CD1c-positive myeloid dendritic cell (primary cell): Measurements from ENCODE around the gene CERCAM.
A peak's percentile ranks its signal among the peaks of the same experiment; 100 is the strongest.

Experiments
- DNase-seq: peaks from one replicate; pipeline ENCODE4 v3.0.0-alpha.2; 2016; ENCODE audit errors: extremely low spot score

CERCAM gene

DNA sequence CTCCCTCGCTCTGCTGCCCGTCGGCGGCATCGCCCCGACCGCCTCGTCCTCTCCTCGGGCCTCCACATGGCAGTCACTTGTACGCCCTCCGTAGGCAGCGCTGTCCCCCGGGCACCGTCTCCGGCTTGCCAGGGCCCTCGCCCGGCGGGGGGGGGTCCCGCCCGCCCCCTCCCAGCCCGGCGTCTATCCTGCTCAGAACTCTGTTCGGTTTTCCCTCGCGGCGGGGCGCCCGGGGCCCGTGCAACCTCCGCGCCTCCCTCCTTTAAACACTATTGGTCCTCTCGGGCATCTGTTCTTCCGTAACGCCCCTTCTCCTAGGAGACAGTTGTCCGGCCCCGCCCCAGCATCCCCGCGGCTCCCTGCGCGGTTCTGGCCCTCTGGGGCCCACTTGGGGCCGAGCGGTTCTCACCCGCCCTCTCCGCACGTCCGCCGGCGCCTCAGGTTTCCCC is 36.0 kb downstream of the CERCAM start:
- peak; percentile 75 for DNase-seq

DNA sequence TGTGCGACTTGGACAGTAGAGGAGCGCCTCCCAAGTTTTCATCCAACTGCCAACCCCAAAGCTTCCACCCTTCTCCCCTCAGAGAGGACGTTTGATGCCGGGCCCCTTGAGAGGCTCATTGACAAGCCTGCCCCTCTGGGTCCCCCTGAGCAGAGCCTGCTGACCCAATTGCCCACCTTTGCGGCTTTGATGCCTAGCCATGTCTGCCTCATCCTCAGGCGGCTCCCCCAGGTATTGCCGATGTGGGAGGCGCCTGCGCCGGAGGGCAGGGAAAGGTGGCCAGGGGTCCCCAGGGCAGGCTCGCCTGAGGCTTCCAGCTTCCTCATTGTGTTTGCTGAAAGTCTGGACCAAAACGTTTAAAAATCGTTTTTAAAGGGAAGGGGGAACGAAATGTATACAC is 36.5 kb downstream of the CERCAM start:
- no peak for DNase-seq

DNA sequence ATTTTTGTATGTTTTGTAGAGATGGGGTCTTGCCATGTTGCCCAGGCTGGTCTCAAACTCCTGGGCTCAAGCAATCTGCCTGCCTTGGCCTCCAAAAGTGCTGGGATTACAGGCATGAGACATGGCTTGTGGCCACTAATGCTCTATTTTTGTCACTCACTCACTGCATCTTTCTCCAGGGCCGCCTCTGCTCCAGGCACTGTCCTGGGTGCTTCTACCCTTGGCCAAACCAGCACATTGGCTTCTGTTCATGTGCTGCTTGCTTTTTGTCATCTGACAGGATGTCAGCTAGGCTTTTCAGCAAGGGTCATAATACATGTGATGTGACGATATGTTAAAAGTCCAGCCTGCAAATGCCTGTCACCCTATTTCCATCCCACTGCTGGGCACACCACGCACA is 38.4 kb downstream of the CERCAM start:
- DNase-seq = no peak

DNA sequence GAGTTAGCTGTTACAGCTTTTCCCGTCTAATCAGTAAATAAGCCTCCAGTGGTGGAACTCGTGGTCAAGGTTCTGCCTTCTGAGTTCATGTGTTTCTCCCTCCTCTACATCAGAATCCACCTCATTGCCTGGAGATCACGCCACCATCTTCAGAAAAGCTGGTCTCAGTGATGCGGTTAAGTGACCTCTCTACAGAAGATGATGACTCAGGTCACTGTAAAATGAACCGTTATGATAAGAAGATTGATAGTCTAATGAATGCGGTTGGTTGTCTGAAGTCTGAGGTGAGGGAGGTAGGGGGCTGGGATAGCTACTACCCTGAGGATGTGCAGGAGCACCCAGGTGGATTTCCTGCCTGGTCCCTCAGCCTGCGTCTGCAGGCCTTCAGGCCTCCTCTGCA is 48.4 kb downstream of the CERCAM start:
- no peak for DNase-seq

DNA sequence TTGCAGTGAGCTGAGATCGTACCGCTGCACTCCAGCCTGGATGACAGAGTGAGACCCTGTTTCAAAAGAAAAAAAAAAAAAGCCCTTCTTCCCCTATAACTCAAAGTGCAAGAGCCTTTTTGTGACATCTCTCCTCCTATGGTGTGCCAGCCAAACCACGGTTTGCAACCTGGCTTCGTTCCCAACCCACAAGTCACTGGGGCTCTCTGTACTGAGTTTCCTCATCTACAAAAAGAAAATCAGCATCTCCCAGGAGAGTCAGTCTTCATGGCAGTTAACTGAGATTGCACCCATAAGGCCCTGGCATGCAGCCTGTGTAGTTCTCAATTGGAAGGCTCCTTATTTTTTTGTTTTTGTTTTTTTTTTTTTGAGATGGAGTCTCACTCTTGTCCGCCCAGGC is 49.9 kb downstream of the CERCAM start:
- DNase-seq = peak; percentile 53

DNA sequence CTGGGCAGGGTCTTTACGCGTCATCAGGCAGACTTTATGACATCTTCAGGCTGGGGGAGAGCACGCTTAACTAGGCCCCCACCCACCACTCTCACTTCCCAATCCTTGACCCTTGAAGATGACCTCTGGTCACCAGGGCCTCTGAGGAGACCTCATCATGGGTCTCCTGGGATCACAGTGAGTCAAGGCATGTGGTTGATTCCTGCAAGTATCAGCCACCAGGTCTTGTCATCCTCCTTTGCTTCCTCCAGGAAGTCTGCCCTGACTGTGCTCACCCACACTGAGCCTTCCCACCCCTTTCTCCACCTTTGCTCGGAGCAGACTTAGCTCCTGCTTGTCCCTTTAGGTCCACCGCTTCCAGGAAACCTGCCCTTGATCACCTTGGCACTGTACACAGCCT is 52.4 kb downstream of the CERCAM start:
- DNase-seq = peak; percentile 70

DNA sequence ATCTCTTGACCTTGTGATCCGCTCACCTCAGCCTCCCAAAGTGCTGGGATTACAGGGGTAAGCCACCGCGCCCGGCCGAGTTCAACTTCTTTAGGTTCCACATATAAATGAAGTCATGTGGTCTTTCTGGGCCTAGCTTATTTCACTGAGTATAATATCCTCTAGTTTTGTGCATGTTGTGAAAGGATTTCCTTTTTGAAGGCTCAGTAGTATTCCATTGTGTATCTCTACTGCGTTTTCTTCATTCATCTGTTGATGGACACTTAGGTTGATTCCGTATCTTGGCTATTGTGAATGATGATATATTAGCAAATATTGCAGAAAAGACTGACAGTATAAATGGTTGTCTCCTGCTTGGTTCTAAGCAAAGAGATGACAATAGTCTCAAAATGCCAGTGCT is 55.2 kb downstream of the CERCAM start:
- no peak for DNase-seq

DNA sequence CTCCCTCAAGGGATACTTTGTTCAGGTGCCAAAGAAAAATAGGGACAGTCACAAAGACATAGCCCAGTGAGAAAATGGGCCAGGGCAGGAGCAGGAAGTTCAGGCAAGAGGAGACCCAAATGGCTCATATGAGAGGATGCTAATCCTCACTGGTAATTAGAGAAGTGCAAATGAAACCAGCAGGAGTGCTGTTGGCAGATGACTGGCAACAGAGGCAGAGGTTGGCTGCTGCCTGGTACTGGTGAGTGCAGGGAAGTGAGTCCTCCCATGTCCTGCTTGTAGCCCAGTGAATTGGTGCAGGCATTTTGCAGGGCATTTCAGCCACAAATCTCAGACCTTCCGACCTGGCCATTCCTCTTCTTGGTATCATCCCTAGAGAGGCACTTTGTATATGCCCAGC is 58.6 kb downstream of the CERCAM start:
- peak; percentile 26 for DNase-seq

DNA sequence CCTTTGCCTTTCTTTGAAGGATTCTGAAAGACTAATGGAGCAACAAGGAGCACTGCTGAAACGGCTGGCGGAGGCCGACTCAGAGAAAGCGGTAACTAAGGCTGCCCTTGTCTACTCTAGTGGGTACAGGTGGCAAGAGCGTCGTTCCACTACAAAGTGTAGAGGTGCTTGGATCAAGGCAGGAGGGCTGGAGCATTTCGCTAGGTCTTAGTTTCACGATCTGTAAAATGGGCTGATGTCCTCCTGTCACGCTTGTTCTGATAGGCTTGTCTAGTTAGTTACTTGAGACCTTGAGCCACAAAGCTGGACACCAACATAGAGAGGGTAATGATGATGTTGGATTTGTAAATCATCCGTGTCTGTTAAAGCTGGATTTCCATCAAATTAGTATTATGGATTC is 60.9 kb downstream of the CERCAM start:
- DNase-seq = no peak

DNA sequence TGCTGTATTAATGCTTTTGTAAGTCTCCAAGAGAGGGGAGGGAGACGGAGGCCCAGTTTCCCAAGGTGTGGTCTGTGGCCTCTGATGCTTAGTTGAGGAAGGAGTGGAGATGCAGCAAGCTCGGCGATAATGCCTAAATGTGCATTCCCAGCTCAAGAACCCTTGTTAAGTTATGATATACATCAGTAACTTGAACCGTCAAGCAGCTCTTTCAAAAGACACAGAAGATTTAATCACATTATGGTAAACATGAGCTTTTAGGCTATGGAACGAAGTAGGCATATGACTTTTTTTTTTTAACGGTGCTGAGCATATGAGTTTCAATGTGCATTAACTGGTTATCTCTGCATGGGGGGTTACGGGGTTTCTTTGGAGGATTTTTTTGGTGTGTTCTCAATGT is 61.5 kb downstream of the CERCAM start:
- no peak for DNase-seq

DNA sequence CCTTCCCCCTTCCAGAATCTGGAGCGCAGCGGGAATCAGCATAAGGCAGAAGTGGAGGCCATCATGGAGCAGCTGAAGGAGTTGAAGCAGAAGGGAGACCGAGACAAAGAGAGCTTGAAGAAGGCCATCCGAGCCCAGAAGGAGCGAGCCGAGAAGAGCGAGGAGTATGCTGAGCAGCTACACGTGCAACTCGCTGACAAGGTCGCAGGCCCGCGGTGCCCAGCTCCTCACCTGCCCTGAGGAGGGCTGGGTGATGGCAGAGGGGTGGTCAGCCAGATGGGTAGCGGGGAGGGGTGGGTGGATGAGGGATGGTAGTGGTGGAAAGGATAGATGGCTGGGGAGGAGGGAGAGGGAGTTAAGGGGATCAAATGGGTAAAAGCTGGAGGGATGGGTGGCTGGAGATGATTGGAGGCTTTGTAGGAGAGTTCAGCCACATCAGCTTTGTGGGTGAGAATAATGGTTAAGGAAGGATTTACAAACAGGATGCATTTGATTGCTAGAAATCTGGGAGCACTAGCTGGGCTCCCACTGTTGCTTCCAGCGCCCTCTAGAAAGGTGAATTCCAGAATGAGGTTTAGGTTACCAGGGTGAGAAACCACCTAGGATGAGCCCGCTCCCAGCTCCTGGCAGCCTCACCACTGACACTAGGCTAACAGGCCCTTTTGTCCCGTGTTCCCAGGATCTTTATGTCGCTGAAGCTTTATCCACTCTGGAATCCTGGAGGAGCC is 64.2 kb downstream of the CERCAM start:
- DNase-seq = no peak

DNA sequence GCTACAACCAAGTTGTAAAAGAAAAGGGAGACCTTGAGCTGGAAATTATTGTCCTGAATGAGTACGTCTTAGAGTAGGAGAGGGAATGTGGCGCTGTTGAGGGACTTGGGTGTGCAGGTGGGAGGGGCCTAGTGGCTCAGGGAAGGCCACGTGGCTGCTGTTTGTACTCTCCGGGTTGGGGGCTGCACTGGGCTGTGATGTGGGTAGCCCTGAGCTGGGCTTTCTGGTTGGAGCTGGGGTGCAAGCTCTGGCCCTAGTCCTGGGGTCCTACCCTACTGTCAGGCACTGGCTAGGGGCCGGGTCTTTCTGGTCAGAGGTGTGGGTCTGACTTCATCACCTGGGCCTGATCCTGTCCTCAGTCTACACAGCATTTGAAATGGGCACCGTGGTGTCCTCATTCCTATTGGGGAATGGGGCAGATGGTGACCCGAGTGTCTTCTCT is 64.8 kb downstream of the CERCAM start:
- no peak for DNase-seq

DNA sequence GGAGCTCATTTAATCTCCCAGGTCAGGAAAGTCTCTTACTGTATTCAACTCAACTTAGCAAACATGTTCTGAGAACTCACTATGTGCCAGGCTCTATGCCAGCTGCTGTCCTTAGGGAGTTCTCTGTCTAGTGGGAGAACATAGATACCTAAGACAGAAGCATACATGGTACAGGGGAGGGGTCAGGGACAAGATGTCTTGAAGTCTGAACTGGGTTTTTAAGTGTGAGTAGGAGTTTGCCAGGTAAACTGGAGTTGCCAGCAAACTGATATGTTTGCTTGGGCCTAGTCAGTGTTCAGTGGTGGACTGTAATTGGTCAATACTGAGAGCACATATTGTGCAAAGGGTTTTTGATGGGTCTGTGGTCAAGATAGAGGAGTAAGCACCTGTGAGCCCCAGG is 65.5 kb downstream of the CERCAM start:
- no peak for DNase-seq
